Adipose tissue (tissue), 3 donors: ENCODE measurements around the gene RNU5B-1. TPM values are rescaled to one million over a fixed set of nuclear protein-coding genes. Genes with fewer than 3 reads are reported as not detected.

Experiments used
- H3K27ac ChIP-seq: one replicate; pipeline ENCODE4 v1.5.1; 2013; ENCODE audit warnings: low read depth, low read length
- WGBS, 3 donors: extraction: QIAGEN DNeasy Blood & Tissue Kit; methylation state at CpG; one replicate each; pipeline ENCODE4 v1.1.7; 2013; 5-methylcytosine and 5-hydroxymethylcytosine counted together
- polyA plus RNA-seq, 3 donors: library from polyadenylated mRNA; stranded (reverse); fragments of 200-250 nt; gene quantifications; one replicate each; pipeline ENCODE4 v1.2.3, GENCODE V29; 2013
- donor health status: healthy with polysubstance abuse.
- donor health status: Bipolar disorder and iron deficiency.
- donor health status: healthy.

RNU5B-1 gene
- polyA plus RNA-seq, 3 donors: not detected

GRCh38 chr15:65286069-65286703 is 18.3 kb upstream of the RNU5B-1 start:
- WGBS, 3 donors: 0 to 1% (median 1%) methylated on average over 50 to 52 of the region's 52 CpGs
- H3K27ac ChIP-seq: no peak overlapping the region

GRCh38 chr15:65286704-65287519 is 17.6 kb upstream of the RNU5B-1 start, which contains the start of gene PARP16:
TSS of gene PARP16 (minus strand) at chr15:65286883. CDS start at chr15:65286426, 457 bp downstream.
- WGBS, 3 donors: 2 to 6% (median 3%) methylated on average over 25 to 57 of the region's 62 CpGs

GRCh38 chr15:65287520-65287855 is 17.0 kb upstream of the RNU5B-1 start:
- WGBS, 3 donors: 94 to 95% (median 94%) methylated on average over 3 of the region's 3 CpGs
- no peak overlapping the region for H3K27ac ChIP-seq

More at GRCh38 chr15:65286704-65287519, 17.6 kb upstream of the RNU5B-1 start, which contains the start of gene PARP16:
- H3K27ac ChIP-seq: no peak within 1 kb of the TSS

- H3K27ac ChIP-seq: no peak overlapping the region
- 68 to 89% (median 87%) methylated on average over 7 of the region's 7 CpGs for WGBS, 3 donors
Observed at GRCh38 chr15:65289261-65289854, 15.1 kb upstream of the RNU5B-1 start.

GRCh38 chr15:65290228-65290627 is 14.2 kb upstream of the RNU5B-1 start:
- 89 to 91% (median 91%) methylated on average over 7 of the region's 7 CpGs for WGBS, 3 donors
- H3K27ac ChIP-seq: no peak overlapping the region

GRCh38 chr15:65292938-65293518 is 11.4 kb upstream of the RNU5B-1 start:
- H3K27ac ChIP-seq: no peak overlapping the region
- 51 to 70% (median 51%) methylated on average over 1 of the region's 1 CpG for WGBS, 3 donors

GRCh38 chr15:65298731-65299130 is 5.7 kb upstream of the RNU5B-1 start:
- no peak overlapping the region for H3K27ac ChIP-seq
- 80 to 86% (median 85%) methylated on average over 11 of the region's 11 CpGs for WGBS, 3 donors

GRCh38 chr15:65300924-65301441 is 3.5 kb upstream of the RNU5B-1 start:
- H3K27ac ChIP-seq: no peak overlapping the region
- WGBS, 3 donors: 95 to 99% (median 96%) methylated on average over 13 to 36 of the region's 36 CpGs

GRCh38 chr15:65302061-65302460 is 2.4 kb upstream of the RNU5B-1 start:
- no peak overlapping the region for H3K27ac ChIP-seq
- 78 to 84% (median 81%) methylated on average over 24 of the region's 24 CpGs for WGBS, 3 donors

GRCh38 chr15:65303687-65304380 is 643 bp upstream of the RNU5B-1 start:
- 1 to 2% (median 1%) methylated on average over 24 of the region's 24 CpGs for WGBS, 3 donors
- H3K27ac ChIP-seq: peak overlapping the region; percentile 36

GRCh38 chr15:65305150-65305758 is 777 bp downstream of the RNU5B-1 start:
- 40 to 57% (median 56%) methylated on average over 14 of the region's 14 CpGs for WGBS, 3 donors
- H3K27ac ChIP-seq: no peak overlapping the region

GRCh38 chr15:65305776-65306175 is 1.3 kb downstream of the RNU5B-1 start:
- 78 to 85% (median 78%) methylated on average over 3 of the region's 3 CpGs for WGBS, 3 donors
- H3K27ac ChIP-seq: no peak overlapping the region

- no peak overlapping the region for H3K27ac ChIP-seq
Observed at GRCh38 chr15:65306551-65306950, 2.1 kb downstream of the RNU5B-1 start.

GRCh38 chr15:65307978-65308377 is 3.5 kb downstream of the RNU5B-1 start:
- 75 to 86% (median 85%) methylated on average over 6 of the region's 6 CpGs for WGBS, 3 donors
- no peak overlapping the region for H3K27ac ChIP-seq

GRCh38 chr15:65309882-65310418 is 5.5 kb downstream of the RNU5B-1 start:
- 75 to 84% (median 82%) methylated on average over 12 of the region's 12 CpGs for WGBS, 3 donors
- no peak overlapping the region for H3K27ac ChIP-seq

- 72 to 91% (median 80%) methylated on average over 10 of the region's 10 CpGs for WGBS, 3 donors
- no peak overlapping the region for H3K27ac ChIP-seq
Observed at GRCh38 chr15:65310431-65311137, 6.1 kb downstream of the RNU5B-1 start.

- WGBS, 3 donors: 33 to 43% (median 41%) methylated on average over 3 of the region's 3 CpGs
- H3K27ac ChIP-seq: no peak overlapping the region
Observed at GRCh38 chr15:65311760-65312159, 7.3 kb downstream of the RNU5B-1 start.
